Ovary (tissue), 3 donors: ENCODE data around the gene ALDH1A1.

Experiments
- CTCF ChIP-seq, 3 donors: fragments of 450-650 bp in 2 of 3; fragments of 200-600 bp in 1 of 3; IDR thresholded peaks; one replicate each; pipeline versions ENCODE4 v1.5.1 to v1.8.0; 2016 to 2022; ENCODE audit warnings: antibody characterized with exemption in 3 of 3, mild to moderate bottlenecking in 1 of 3
- EP300 ChIP-seq: sonication (generic); formaldehyde crosslinking; IDR thresholded peaks from one replicate; pipeline ENCODE4 v1.6.1; 2017; ENCODE audit warnings: antibody characterized with exemption
- POLR2A ChIP-seq: fragments of 450-650 bp; IDR thresholded peaks from one replicate; pipeline ENCODE4 v1.6.1; 2017; ENCODE audit warnings: antibody characterized with exemption, mild to moderate bottlenecking, moderate library complexity
- donor health status: DM: no; HTN: no; CAD: no.

DNA sequence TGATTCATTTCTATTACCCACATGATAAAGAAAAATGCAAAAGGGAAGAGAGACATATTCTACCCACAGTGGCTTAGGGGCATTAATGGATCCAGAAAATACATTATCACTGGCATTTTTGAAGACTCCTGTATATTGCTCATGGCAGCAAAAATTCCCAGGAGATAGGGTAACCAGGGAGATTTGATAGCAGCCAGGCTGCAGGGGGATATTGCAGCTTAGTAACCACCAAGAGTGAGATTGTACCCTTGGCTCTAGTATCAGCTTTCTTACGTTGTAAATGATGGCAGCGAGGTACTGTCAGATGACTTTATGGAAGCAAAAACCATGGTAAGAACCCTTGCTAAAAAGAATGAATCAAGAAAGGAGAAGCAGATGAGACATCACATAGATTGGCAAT lies 19.8 kb upstream of the ALDH1A1 start:
- TF ChIP-seq CTCF (IDR thresholded peaks at IDR 0.05) (no peak), POLR2A (no peak), EP300 (no peak)
